HCT116 (cell line): Measurements from ENCODE around the gene TNFAIP2. TPM values are rescaled to one million over a fixed set of nuclear protein-coding genes. Genes with fewer than 3 reads are reported as not detected.
"Not testable (repeated sequence)": the region's sequence is repeated elsewhere in the genome, so short reads cannot be mapped to it uniquely, and the experiment has no call there.

Source experiments
- ATAC-seq: fragments of 200-7000 bp; cut with Tn5 transposase; 2 replicates; pipeline ENCODE4 v1.9.1; 2020; ENCODE audit warnings: mild to moderate bottlenecking, moderate library complexity
- BruUV-seq: library from RNA; stranded (reverse); fragments of 400-500 nt; replicated peaks from 2 replicates; lab custom pipeline; 2021; lab: Mats Ljungman, UMichigan
- CTCF ChIA-PET: fragments of 300-600 bp; sonication (Branson Sonifier 250); formaldehyde crosslinking; loops from one replicate; lab custom pipeline; 2021; ENCODE audit warnings: antibody characterized with exemption; lab: Charles Lee
- POLR2A ChIA-PET: fragments of 300-600, 350-600 bp; sonication (Branson Sonifier 250); formaldehyde crosslinking; loops from one replicate; lab custom pipeline; 2021; ENCODE audit warnings: antibody characterized with exemption; lab: Charles Lee
- RAD21 ChIA-PET, 2 experiments: fragments of 300-600 bp; sonication (Branson Sonifier 250); formaldehyde crosslinking; loops; one replicate each; lab custom pipeline; 2023; ENCODE audit warnings: low total read pairs in 2 of 2; ENCODE audit not compliant: uncharacterized antibody in 2 of 2, unreplicated experiment in 2 of 2, low non-redundant PET in 1 of 2; lab: Charles Lee
- DNase-seq: peaks from one replicate; pipeline ENCODE4 v3.0.0-alpha.2; 2010; ENCODE audit warnings: low read depth, low spot score
- H2AFZ ChIP-seq: fragments of 200-600 bp; shearing (Covaris generic), sonication (generic); 2 replicates; pipeline ENCODE4 v1.6.1; 2017; ENCODE audit warnings: low read depth, mixed run types, mixed read lengths, antibody characterized with exemption, low read length; ENCODE audit not compliant: poor library complexity, severe bottlenecking
- H3K27ac ChIP-seq: 2 replicates; pipeline ENCODE4 v1.5.1; 2012; ENCODE audit warnings: low read depth, low read length
- H3K27me3 ChIP-seq: fragments of 200-600 bp; sonication (generic); 2 replicates; pipeline ENCODE4 v1.6.1; 2016; ENCODE audit warnings: mixed run types, low read length, mixed read lengths; ENCODE audit not compliant: insufficient read depth
- H3K36me3 ChIP-seq, 2 experiments: fragments of 200-500 bp in 1 of 2; fragments of 200-600 bp in 1 of 2; sonication (Bioruptor generic) in 1 of 2; sonication (generic) in 1 of 2; 2 replicates each; pipeline versions ENCODE4 v1.5.1 to v1.6.1; 2014 to 2016; ENCODE audit warnings: low read length in 2 of 2, inconsistent platforms in 1 of 2, mixed read lengths in 1 of 2, mixed run types in 1 of 2; ENCODE audit not compliant: insufficient read depth in 2 of 2, control insufficient read depth in 1 of 2
- H3K4me1 ChIP-seq, 2 experiments: fragments of 200-600 bp in 1 of 2; sonication (generic) in 1 of 2; 2 replicates each; pipeline versions ENCODE4 v1.5.1 to v1.6.1; 2012 to 2017; ENCODE audit warnings: low read length in 2 of 2, inconsistent platforms in 1 of 2, mild to moderate bottlenecking in 1 of 2, mixed read lengths in 1 of 2, mixed run types in 1 of 2, moderate library complexity in 1 of 2; ENCODE audit not compliant: insufficient read depth in 2 of 2, control insufficient read depth in 1 of 2
- H3K4me2 ChIP-seq: fragments of 200-600 bp; sonication (generic); 2 replicates; pipeline ENCODE4 v1.6.1; 2017; ENCODE audit warnings: mixed run types, low read length, mixed read lengths
- H3K4me3 ChIP-seq, 2 experiments: fragments of 200-600 bp in 1 of 2; sonication (generic) in 1 of 2; replicated peaks in 1 of 2; 2 replicates each; pipeline ENCODE4 v1.5.1; 2011 to 2016; ENCODE audit warnings: low read length in 2 of 2, control low read depth in 1 of 2, low read depth in 1 of 2, mild to moderate bottlenecking in 1 of 2, mixed read lengths in 1 of 2, mixed run types in 1 of 2
- H3K79me2 ChIP-seq: fragments of 200-600 bp; sonication (generic); 2 replicates; pipeline ENCODE4 v1.6.1; 2017; ENCODE audit warnings: mild to moderate bottlenecking, mixed run types, low read length, moderate library complexity, mixed read lengths; ENCODE audit not compliant: insufficient read depth
- H3K9ac ChIP-seq: fragments of 200-600 bp; sonication (generic); 2 replicates; pipeline ENCODE4 v1.6.1; 2016; ENCODE audit warnings: low read length, mixed read lengths
- H3K9me2 ChIP-seq: fragments of 200-600 bp; sonication (generic), shearing (Covaris generic); 2 replicates; pipeline ENCODE4 v1.6.1; 2017; ENCODE audit warnings: mixed run types, mild to moderate bottlenecking, moderate library complexity; ENCODE audit not compliant: insufficient read depth
- H3K9me3 ChIP-seq, 2 experiments: fragments of 200-500 bp in 1 of 2; fragments of 200-600 bp in 1 of 2; sonication (Bioruptor generic) in 1 of 2; sonication (generic) in 1 of 2; 2 replicates each; pipeline ENCODE4 v1.6.1; 2014 to 2017; ENCODE audit warnings: low read length in 2 of 2, mixed read lengths in 2 of 2, inconsistent platforms in 1 of 2, low read depth in 1 of 2, mild to moderate bottlenecking in 1 of 2, mixed run types in 1 of 2, moderate library complexity in 1 of 2; ENCODE audit not compliant: control insufficient read depth in 1 of 2, insufficient read depth in 1 of 2
- H4K20me1 ChIP-seq: fragments of 200-600 bp; sonication (generic), shearing (Covaris generic); 2 replicates; pipeline ENCODE4 v1.6.1; 2017; ENCODE audit warnings: mixed run types, mild to moderate bottlenecking, moderate library complexity; ENCODE audit not compliant: insufficient read depth
- CEBPB ChIP-seq: IDR thresholded peaks from 2 replicates; pipeline ENCODE4 v1.6.1; 2012; ENCODE audit warnings: low read depth
- ELF1 ChIP-seq: IDR thresholded peaks from 2 replicates; pipeline ENCODE4 v1.6.1; 2012; ENCODE audit warnings: low read depth, borderline replicate concordance
- EZH2 ChIP-seq: fragments of 200-600 bp; sonication (generic); IDR thresholded peaks from 2 replicates; pipeline ENCODE4 v1.6.1; 2017; ENCODE audit warnings: antibody characterized with exemption, mixed run types
- FOSL1 ChIP-seq: IDR thresholded peaks from 2 replicates; pipeline ENCODE4 v1.6.1; 2012; ENCODE audit warnings: low read depth
- RAD21 ChIP-seq: IDR thresholded peaks from 2 replicates; pipeline ENCODE4 v1.6.1; 2012; ENCODE audit warnings: low read depth, mild to moderate bottlenecking
- TCF7L2 ChIP-seq: IDR thresholded peaks from 2 replicates; pipeline ENCODE4 v1.7.0; 2011; ENCODE audit warnings: borderline replicate concordance, inconsistent platforms; ENCODE audit not compliant: insufficient read depth, insufficient read length; ENCODE audit errors: extremely low read depth
- ZNF274 ChIP-seq: fragments of 200-500 bp; sonication (Bioruptor generic); IDR thresholded peaks from 2 replicates; pipeline ENCODE4 v1.6.1; 2014; ENCODE audit warnings: mild to moderate bottlenecking, low read depth, low read length, inconsistent platforms
- intact Hi-C: fragments of 100-400 bp; cut with micrococcal nuclease; formaldehyde crosslinking; loops from 2 replicates; pipeline ENCODE4 v1.10.0; 2022
- total RNA-seq: library from RNA; stranded (reverse); gene quantifications from one replicate; pipeline ENCODE4 v1.2.1, GENCODE V29; 2021; ENCODE audit not compliant: unreplicated experiment
- TF ChIP-seq, protein P1 (sequence below), 3 experiments: fragments of 200-600 bp in 1 of 3; sonication (generic) in 1 of 3; IDR thresholded peaks in 2 of 3; conservative IDR thresholded peaks in 1 of 3; 2 replicates each; pipeline ENCODE4 v1.5.1; 2012 to 2017; ENCODE audit warnings: low read depth in 2 of 3, low read length in 2 of 3, antibody characterized with exemption in 1 of 3, borderline replicate concordance in 1 of 3, control low read depth in 1 of 3, mild to moderate bottlenecking in 1 of 3, mixed read lengths in 1 of 3, mixed run types in 1 of 3, moderate library complexity in 1 of 3; ENCODE audit not compliant: insufficient read depth in 1 of 3

TNFAIP2 gene
- total RNA-seq, 1 experiment from 2014 or later = 74.8 TPM

DNA sequence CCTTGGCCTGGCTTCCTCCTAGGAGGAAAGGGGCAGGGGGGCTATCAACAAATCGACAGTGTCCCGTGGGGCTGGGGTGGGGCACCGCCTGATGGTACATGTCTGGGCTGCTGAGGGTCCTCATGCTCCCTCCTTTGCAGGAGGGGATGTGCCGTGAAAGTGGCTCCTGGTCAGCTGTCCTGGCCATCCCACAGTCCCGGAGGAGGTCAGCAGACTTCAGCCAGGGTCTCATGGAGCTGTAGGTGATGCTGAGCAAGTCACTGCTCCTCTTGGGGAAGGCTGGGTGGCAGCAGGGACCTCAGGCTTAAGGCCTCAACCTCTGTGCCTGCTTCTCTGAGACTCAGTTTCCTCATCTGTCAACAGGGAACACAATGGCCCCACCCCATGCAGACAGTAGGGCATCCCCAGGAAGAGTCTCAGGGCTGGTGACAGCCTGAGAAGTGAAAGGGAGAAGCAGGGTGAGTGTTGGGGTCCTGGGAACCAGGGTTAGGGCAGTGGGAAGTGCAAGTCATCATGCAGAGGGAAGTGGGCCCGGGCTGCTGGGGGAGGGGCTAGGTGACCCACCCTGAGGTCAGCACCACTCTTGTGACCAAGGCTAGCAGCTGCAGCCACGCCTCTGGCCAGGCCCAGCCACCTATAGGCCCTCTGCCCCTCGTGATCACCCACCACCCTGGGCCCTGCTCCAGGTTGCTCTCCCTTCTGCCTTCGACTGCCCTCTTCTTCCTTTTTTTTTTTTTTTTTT lies 4.4 kb upstream of the TNFAIP2 start:
- Histone ChIP-seq H3K27me3 (no peaks in the 10 kb centered on the region), H3K27ac (no peak overlapping the region), H3K4me2 (no peak overlapping the region), H3K79me2 (no peaks in the 10 kb centered on the region), H2AFZ (no peak overlapping the region), H3K9me3 (no peaks in the 10 kb centered on the region), H3K4me1 (peaks cover 20 to 40% of the 10 kb centered on the region in 2 experiments), H3K9ac (no peak overlapping the region), H3K4me3 (no peak overlapping the region), H4K20me1 (no peaks in the 10 kb centered on the region), H3K36me3 (no peaks in the 10 kb centered on the region), H3K9me2 (no peaks in the 10 kb centered on the region)
- intact Hi-C loops = no loop called here
- CTCF ChIA-PET = interaction anchor here (1.5 kb wide), 1 partner anchor 13 kb away, joined by 5 read pairs; no protein-coding TSS in a partner anchor
- no TSS peak for BruUV-seq
- POLR2A ChIA-PET = interaction anchor here (0.7 kb wide), 1 partner anchor 9 kb away, joined by 3 read pairs; no protein-coding TSS in a partner anchor
- DNase-seq (no peak), ATAC-seq (no peak)
- RAD21 ChIA-PET = no interaction called here
- no peak for TF ChIP-seq FOSL1
- TF ChIP-seq ELF1 = no peak
- TF ChIP-seq, protein P1, sequence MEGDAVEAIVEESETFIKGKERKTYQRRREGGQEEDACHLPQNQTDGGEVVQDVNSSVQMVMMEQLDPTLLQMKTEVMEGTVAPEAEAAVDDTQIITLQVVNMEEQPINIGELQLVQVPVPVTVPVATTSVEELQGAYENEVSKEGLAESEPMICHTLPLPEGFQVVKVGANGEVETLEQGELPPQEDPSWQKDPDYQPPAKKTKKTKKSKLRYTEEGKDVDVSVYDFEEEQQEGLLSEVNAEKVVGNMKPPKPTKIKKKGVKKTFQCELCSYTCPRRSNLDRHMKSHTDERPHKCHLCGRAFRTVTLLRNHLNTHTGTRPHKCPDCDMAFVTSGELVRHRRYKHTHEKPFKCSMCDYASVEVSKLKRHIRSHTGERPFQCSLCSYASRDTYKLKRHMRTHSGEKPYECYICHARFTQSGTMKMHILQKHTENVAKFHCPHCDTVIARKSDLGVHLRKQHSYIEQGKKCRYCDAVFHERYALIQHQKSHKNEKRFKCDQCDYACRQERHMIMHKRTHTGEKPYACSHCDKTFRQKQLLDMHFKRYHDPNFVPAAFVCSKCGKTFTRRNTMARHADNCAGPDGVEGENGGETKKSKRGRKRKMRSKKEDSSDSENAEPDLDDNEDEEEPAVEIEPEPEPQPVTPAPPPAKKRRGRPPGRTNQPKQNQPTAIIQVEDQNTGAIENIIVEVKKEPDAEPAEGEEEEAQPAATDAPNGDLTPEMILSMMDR (IDR thresholded peaks at IDR 0.05 in 2 of 3, conservative IDR thresholded peaks at IDR 0.05 in 1 of 3; ENCODE audit: borderline replicate concordance in 1 of 3, insufficient read depth in 1 of 3, low read depth in 2 of 3, low read length in 2 of 3) = no peak
- TF ChIP-seq RAD21 = no peak
- no peak for TF ChIP-seq ZNF274
- TF ChIP-seq CEBPB = no peak
- no peak for TF ChIP-seq TCF7L2
- TF ChIP-seq EZH2 = no peak

DNA sequence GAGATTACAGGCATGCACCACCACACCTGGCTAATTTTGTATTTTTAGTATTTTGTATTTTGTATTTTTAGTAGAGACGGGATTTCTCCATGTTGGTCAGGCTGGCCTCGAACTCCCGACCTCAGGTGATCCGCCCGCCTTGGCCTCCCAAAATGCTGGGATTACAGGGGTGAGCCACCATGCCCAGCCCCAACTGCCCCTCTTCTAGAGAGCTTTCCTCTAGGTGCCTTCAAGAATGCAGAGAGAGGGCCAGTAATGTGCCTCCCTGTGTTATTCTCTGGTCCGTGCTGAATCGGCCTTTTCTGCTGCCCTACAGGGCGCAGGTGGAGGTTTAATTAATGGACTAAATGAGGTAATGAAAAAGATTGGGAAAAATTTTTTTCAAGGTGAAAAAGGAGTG lies 3.7 kb upstream of the TNFAIP2 start:
- ATAC-seq, RAD21 ChIA-PET, H3K27ac ChIP-seq, BruUV-seq, H3K79me2 ChIP-seq, intact Hi-C loops, H3K9me3 ChIP-seq, H3K27me3 ChIP-seq, H2AFZ ChIP-seq, H3K9ac ChIP-seq, H3K4me2 ChIP-seq, H4K20me1 ChIP-seq, H3K9me2 ChIP-seq, DNase-seq, H3K36me3 ChIP-seq, H3K4me3 ChIP-seq: not testable (repeated sequence)
- POLR2A ChIA-PET = interaction anchor here (0.7 kb wide), 1 partner anchor 9 kb away, joined by 3 read pairs; no protein-coding TSS in a partner anchor
- peaks cover 24 to 47% of the 10 kb centered on the region in 2 experiments for H3K4me1 ChIP-seq
- CTCF ChIA-PET = interaction anchor here (1.5 kb wide), 1 partner anchor 13 kb away, joined by 5 read pairs; no protein-coding TSS in a partner anchor
